Measurements from ENCODE around the gene SRPK1. TPM values are rescaled to one million over a fixed set of nuclear protein-coding genes. Genes with fewer than 3 reads are reported as not detected.

SRPK1 gene
- total RNA-seq, 3 donors from 2014 or later (not counting 1 experiment from before 2014, with no cell fraction given), result 38.6 to 63.8 (median 43.2) TPM

DNA sequence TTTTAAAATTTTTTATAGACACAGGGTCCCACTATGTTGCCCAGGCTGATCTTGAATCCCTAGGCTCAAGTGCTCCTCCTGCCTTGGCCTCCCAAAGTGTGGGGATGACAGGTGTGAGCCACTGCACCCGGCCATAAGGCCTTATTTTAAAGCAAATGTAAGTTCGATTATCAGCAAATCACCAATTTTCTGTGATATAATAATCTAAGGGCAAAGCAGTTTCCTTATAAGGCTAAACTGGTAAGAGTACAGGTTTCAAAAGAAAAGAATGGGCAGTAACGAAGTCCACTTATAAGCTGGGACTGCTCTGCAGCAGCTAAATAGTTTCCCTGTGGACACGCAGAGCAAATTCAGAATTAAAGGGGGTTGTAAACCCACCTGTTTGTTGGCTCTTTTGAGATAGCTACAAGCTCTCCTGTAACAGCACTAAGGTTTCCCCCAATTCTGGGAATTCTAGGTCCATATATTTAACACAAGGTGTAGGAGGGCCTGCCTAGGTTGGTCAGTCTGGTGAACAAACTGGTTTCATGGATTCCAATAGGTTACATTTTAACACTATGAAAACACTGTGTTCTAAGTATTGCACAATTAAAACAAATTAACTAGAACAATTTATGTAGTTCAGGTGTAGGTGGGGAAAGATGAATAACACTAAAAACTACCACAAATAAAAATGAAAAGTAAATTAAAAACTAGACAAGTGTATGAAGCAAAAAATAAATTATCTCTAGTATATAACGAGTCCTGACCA is 89.5 kb downstream of the SRPK1 start:
- Histone ChIP-seq H3K9me3 (ENCODE audit: control insufficient read depth, insufficient read depth, low read length) (no peaks in the 10 kb centered on the region), H3K27me3 (ENCODE audit: control insufficient read depth, insufficient read depth, low read length) (no peaks in the 10 kb centered on the region), H3K36me3 (ENCODE audit: control insufficient read depth, insufficient read depth, low read length) (peaks cover 15% of the 10 kb centered on the region), H3K4me3 (ENCODE audit: low read length) (no peak overlapping the region), H3K4me1 (ENCODE audit: control insufficient read depth, insufficient read depth, low read length) (no peaks in the 10 kb centered on the region), H3K27ac (ENCODE audit: low read length) (no peak overlapping the region)
- TF ChIP-seq, protein P1, sequence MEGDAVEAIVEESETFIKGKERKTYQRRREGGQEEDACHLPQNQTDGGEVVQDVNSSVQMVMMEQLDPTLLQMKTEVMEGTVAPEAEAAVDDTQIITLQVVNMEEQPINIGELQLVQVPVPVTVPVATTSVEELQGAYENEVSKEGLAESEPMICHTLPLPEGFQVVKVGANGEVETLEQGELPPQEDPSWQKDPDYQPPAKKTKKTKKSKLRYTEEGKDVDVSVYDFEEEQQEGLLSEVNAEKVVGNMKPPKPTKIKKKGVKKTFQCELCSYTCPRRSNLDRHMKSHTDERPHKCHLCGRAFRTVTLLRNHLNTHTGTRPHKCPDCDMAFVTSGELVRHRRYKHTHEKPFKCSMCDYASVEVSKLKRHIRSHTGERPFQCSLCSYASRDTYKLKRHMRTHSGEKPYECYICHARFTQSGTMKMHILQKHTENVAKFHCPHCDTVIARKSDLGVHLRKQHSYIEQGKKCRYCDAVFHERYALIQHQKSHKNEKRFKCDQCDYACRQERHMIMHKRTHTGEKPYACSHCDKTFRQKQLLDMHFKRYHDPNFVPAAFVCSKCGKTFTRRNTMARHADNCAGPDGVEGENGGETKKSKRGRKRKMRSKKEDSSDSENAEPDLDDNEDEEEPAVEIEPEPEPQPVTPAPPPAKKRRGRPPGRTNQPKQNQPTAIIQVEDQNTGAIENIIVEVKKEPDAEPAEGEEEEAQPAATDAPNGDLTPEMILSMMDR (IDR thresholded peaks at IDR 0.05), result no peak
- Mint-ChIP-seq H3K27ac (no peak overlapping the region), H3K4me3 (no peak overlapping the region), H3K36me3 (peaks cover 15% of the 10 kb centered on the region), H3K27me3 (ENCODE audit: low read depth in 2 of 2) (no peaks in the 10 kb centered on the region), H3K9me3 (no peaks in the 10 kb centered on the region), H3K4me1 (no peaks in the 10 kb centered on the region)
- DNase-seq (no peak), ATAC-seq (no peak)
- WGBS (ENCODE audit: insufficient coverage), result 94% methylated on average over 5 of the region's 5 CpGs
- intact Hi-C loops (cut with micrococcal nuclease), result no loop called here

DNA sequence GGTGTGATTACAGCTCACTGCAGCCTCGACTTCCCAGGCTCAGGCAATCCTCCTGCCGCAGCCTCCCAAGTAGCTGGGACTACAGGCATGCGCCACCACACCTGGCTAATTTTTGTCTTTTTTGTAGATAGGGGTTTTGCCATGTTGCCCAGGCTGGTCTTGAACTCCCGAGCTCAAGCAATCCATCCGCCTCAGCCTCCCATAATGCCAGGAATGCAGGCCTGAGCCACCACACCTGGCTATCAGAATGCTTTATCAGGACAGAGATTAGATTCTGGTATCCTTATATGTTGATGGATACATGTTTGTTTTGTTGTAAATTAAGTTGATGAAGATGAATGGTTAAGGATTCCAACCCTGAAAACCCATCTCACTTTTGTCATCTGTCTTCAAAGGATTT is 91.6 kb downstream of the SRPK1 start:
- H3K27me3 ChIP-seq (ENCODE audit: control insufficient read depth, insufficient read depth, low read length), result no peaks in the 10 kb centered on the region
- no peaks in the 10 kb centered on the region for H3K4me1 Mint-ChIP-seq
- DNase-seq, result no peak
- no peaks in the 10 kb centered on the region for H3K9me3 Mint-ChIP-seq
- 93% methylated on average over 5 of the region's 5 CpGs for WGBS (ENCODE audit: insufficient coverage)
- H3K4me3 Mint-ChIP-seq, result no peak overlapping the region
- intact Hi-C loops (cut with micrococcal nuclease), result no loop called here
- peaks cover 6% of the 10 kb centered on the region for H3K36me3 ChIP-seq (ENCODE audit: control insufficient read depth, insufficient read depth, low read length)
- H3K27ac Mint-ChIP-seq, result no peak overlapping the region
- peaks cover 0 to 6% of the 10 kb centered on the region in 2 donors for H3K27me3 Mint-ChIP-seq (ENCODE audit: low read depth in 2 of 2)
- H3K36me3 Mint-ChIP-seq, result peaks cover 8% of the 10 kb centered on the region
- no peak overlapping the region for H3K4me3 ChIP-seq (ENCODE audit: low read length)
- no peak overlapping the region for H3K27ac ChIP-seq (ENCODE audit: low read length)
- no peaks in the 10 kb centered on the region for H3K4me1 ChIP-seq (ENCODE audit: control insufficient read depth, insufficient read depth, low read length)
- no peak for ATAC-seq
- no peaks in the 10 kb centered on the region for H3K9me3 ChIP-seq (ENCODE audit: control insufficient read depth, insufficient read depth, low read length)
- TF ChIP-seq, protein P1 (IDR thresholded peaks at IDR 0.05), result no peak

DNA sequence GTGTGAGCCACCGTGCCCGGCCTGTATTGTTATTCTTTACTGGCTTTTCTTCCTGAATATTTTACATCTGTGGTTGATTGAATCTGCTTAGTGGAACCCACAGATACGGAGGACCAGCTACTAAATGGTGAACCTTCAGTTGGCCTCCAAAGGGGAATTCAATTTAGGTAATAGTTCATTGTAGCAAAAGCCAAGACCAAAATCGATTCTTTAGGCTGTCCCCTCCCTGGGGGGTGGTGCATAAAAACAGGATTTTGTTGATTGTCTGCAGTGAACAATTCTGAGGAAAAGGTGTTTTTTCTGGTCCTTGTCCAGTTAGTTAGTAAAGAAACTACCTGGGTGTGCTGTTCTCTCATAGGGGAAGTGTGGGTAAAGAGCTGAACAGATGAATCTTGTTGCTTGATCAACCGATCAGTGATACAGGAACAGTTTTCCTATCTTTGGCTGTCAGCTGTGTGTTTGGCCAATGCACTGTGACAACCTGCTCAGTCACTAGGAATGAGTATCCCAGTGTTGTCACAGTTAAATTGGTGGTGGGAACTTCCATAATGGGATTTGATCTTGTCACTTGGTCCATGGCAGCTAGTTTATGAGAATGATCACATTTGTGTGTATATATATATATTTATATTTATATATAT is 96.2 kb downstream of the SRPK1 start:
- 84% methylated on average over 5 of the region's 5 CpGs for WGBS (ENCODE audit: insufficient coverage)
- Mint-ChIP-seq H3K4me1 (no peaks in the 10 kb centered on the region), H3K27me3 (ENCODE audit: low read depth in 2 of 2) (peaks cover 0 to 6% of the 10 kb centered on the region in 2 donors), H3K4me3 (no peak overlapping the region), H3K36me3 (no peaks in the 10 kb centered on the region), H3K27ac (no peak overlapping the region), H3K9me3 (no peaks in the 10 kb centered on the region)
- TF ChIP-seq, protein P1 (IDR thresholded peaks at IDR 0.05), result no peak
- Histone ChIP-seq H3K27ac (ENCODE audit: low read length) (no peak overlapping the region), H3K4me3 (ENCODE audit: low read length) (no peak overlapping the region), H3K36me3 (ENCODE audit: control insufficient read depth, insufficient read depth, low read length) (no peaks in the 10 kb centered on the region), H3K9me3 (ENCODE audit: control insufficient read depth, insufficient read depth, low read length) (no peaks in the 10 kb centered on the region), H3K4me1 (ENCODE audit: control insufficient read depth, insufficient read depth, low read length) (no peaks in the 10 kb centered on the region), H3K27me3 (ENCODE audit: control insufficient read depth, insufficient read depth, low read length) (no peaks in the 10 kb centered on the region)
- intact Hi-C loops (cut with micrococcal nuclease), result no loop called here
- DNase-seq (no peak), ATAC-seq (no peak)
